Sciatic nerve (tissue), 2 donors: ENCODE data around the gene A2ML1. TPM values are rescaled to one million over a fixed set of nuclear protein-coding genes. Genes with fewer than 3 reads are reported as not detected.
"Not testable (repeated sequence)": the region's sequence is repeated elsewhere in the genome, so short reads cannot be mapped to it uniquely, and the experiment has no call there.

Experiments
- ATAC-seq: fragments of 200-7000 bp; cut with Tn5 transposase; one replicate; pipeline ENCODE4 v1.9.1; 2020; ENCODE audit warnings: mild to moderate bottlenecking, moderate library complexity
- DNase-seq: peaks from one replicate; pipeline ENCODE4 v3.0.0-alpha.2; 2020; ENCODE audit warnings: low spot score
- intact Hi-C: fragments of 100-400 bp; cut with DNase I; formaldehyde crosslinking; loops from one replicate; pipeline ENCODE4 v1.14.2; 2022
- total RNA-seq: library from RNA; stranded (reverse); fragmentation: NEBNext Ultra II Directional; extraction: Animal tissue kit (Norgen Biotek cat#: 25700); gene quantifications from one replicate; pipeline ENCODE4 v1.2.1, GENCODE V29; 2021
- donor health status: DM: no; HTN: no; CAD: no.
- donor health status: DM: no; HTN: no; CAD: no.

Gene A2ML1
- total RNA-seq = 13.6 TPM

DNA sequence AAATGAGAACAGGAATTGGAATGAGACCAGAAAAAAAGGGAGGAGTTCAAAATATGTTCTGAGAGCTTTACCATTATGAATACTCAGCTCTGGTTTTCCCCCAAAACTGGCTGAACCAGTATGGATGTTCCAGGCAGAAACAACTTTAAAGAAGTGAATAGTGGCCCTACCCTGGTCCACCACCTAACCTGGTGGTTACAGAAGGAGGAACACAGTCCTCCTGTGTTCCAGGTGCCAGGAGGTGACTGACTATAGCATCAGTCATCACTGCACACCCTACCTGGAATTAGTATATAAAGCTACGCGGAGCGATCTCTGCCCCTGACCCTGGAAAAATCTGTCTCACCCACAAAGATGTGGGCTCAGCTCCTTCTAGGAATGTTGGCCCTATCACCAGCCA lies at the start of gene A2ML1:
A2ML1 (plus strand) TSS at position 324 of the 400 bp plus-strand sequence; CDS start at position 355, 31 bp downstream.
- DNase-seq (no peak), ATAC-seq (no peak)
- intact Hi-C loops = no loop called here

DNA sequence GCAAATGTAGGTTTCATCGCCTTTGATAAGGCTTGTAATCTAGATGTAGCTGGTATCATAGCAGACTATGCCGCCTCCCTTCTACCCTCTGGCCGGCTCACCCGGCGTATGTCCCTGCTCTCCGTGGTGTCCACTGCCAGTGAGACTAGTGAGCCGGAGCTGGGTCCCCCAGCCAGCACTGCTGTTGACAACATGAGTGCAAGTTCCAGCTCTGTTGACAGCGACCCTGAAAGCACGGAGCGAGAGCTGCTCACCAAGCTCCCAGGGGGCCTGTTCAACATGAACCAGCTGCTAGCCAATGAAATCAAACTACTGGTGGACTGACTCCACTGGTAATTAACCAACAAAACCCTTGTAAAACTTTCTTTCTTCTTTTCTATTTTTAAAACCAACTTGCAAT lies 49.0 kb upstream of the A2ML1 start:
- intact Hi-C loops = no loop called here
- peak; percentile 68 for ATAC-seq
- DNase-seq = no peak

DNA sequence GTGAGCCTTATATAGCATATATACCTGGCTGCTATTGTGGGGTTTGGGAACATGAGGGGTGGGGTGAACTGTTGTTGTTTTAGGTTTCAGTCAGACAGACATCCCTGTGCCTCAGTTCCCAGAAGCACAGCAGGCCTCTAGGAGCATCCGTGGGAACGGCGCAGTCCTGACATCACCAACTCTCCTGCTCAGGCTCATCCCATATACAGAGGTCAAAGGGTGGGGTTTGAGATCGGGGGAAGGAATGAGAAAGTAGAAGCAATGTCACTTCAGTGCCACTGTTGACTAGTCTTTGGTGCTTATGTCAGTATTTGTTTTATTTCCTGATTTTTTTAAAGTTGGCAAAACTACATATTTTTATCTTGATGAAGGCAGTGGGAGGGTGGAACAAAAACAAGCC lies 43.1 kb upstream of the A2ML1 start:
- DNase-seq (no peak), ATAC-seq (no peak)
- intact Hi-C loops = no loop called here

DNA sequence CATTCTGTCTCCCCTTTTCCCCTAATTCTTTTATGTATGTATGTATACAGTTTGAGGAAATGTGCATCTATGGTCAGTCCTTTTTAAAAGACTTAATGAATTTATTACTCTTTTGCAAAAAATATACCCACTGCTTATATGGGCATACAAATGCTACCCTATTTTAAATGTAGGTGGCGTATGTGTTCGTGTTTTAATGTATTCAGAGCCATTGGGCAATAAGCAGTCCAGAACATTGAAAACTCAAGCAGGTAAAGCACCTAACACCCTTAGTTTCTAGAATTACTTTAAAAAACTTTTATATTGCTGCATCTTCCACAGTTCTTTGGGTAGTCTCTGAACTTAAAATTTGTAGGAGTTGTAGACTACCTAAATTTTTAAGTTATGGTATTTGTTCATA lies 42.6 kb upstream of the A2ML1 start:
- ATAC-seq = no peak
- no peak for DNase-seq
- intact Hi-C loops = no loop called here

DNA sequence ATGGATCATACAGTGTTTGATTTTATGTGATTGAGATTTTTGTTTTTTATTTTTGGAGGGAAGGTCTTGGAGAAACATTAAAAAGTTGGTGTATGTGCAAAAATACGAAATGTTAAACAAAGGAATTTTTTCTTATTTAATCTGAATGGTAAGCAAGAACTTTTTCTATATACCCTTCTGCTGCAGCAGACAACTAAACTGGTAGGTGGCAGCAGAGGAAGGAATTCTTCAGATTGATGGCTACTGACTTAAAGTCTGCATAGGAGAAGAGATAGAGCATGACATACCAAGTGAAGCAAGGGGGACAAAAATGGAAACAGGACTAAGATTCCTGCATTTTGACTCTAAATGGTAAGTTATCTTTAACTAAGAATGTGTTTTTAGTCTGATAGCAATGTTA lies 42.0 kb upstream of the A2ML1 start:
- ATAC-seq = no peak
- no peak for DNase-seq
- intact Hi-C loops = no loop called here

DNA sequence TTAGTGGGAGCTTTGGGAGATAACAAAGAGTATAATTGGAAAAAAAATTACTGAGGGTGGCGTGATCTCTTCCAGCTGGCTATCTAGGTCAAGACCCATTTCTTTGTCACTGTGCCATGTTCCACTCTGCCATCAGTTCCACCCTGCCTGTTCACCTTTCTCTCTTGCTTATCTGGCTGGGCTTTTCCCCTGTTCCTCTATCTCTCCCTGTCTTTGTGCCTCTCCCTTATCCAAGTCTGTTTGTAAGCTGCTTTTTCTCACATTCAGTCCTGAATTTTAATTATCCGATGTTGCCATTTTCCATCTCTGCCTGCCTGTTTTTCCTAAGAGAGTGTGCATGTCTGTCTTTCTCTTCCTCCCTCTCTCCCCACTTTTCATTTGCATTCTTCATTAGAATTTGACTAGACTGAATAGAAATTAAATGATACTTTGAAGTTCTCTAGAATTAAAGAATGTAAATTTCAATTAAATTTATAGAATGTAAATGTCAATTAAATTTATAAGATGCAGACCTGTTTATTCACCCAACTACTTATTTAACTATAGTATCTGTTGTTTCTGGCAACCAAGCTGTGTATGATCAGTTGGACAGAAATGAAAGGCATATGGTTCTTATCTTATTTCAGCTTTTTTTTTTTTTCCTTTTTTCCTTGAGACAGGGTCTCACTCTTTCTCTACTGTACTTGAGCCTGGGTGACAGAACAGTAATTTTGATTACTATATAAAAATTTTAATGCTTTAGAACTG lies 40.9 kb upstream of the A2ML1 start:
- no peak for DNase-seq
- intact Hi-C loops = no loop called here
- no peak for ATAC-seq

DNA sequence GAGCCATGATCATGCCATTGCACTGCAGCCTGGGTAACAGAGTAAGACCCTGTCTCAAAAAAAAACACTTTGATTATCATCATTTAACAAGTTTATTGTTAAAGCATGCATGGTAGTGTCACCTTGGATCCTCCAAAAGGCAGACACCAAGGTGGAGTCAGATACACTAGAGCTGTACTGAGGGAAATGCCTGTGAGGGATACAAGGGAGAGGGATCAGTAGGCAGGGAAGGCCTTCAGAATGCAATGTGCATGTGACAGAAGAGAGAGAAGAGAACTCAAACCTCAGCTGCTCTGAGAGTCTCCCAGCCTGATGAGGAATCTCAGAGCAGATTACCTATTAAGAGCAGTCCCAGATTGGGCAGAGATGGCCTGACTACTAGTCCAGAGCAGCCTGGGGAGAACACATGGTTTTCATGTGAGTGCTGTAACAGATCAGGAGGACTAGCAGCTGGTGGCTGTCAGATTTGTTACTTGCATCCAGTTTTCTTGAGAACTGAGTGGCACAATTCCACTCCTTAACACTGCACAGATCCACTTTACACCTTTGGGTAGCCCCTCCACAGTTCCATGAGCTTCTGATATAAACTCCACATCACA lies 38.0 kb upstream of the A2ML1 start:
- ATAC-seq (no peak), DNase-seq (no peak)
- intact Hi-C loops = no loop called here

DNA sequence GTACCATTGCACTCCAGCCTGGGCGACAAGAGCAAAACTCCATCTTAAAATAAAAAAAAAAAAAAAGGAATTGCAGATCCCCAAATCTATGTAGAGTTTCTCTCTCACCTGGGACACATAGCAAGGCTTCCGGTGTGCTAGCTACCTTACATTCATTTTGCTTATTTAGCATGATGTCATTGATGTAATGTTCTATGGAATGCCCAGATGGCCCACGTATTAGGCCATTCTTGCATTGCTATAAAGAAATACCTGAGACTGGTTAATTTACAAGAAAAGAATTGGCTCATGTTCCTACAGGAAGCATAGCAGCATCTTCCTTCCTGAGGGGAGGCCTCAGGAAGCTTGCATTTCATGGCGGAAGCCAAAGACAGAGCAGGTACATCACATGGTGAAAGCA lies 36.9 kb upstream of the A2ML1 start:
- ATAC-seq (no peak), DNase-seq (no peak)
- intact Hi-C loops = no loop called here

DNA sequence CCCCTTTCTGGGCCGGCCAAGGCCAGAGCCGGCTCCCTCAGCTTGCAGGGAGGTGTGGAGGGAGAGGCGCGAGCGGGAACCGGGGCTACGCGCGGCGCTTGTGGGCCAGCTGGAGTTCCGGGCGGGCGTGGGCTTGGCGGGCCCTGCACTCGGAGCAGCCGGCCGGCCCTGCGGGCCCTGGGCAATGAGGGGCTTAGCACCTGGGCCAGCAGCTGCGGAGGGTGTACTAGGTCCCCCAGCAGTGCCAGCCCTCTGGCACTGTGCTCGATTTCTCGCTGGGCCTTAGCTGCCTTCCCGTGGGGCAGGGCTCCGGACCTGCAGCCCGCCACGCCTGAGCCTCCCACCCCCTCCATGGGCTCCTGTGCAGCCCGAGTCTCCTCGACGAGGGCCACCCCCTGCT lies 35.2 kb upstream of the A2ML1 start:
- DNase-seq, ATAC-seq, intact Hi-C loops: not testable (repeated sequence)

DNA sequence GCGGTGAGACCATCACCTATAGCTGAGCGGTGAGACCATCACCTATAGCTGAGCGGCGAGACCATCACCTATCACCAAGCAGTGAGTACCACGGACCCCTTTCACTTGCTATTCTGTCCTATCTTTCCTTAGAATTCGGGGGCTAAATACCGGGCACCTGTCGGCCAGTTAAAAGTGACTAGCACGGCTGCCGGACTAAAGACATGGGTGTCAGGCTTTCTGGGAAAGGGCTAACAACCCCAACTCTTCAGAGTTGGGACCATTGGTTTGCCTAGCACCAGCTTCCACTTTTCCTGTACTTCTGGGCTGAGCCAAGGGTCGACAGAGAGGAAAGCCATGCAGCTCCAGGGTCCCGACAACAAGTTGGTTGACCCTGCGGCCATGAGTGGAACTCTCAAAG lies 33.7 kb upstream of the A2ML1 start:
- ATAC-seq, intact Hi-C loops: not testable (repeated sequence)

DNA sequence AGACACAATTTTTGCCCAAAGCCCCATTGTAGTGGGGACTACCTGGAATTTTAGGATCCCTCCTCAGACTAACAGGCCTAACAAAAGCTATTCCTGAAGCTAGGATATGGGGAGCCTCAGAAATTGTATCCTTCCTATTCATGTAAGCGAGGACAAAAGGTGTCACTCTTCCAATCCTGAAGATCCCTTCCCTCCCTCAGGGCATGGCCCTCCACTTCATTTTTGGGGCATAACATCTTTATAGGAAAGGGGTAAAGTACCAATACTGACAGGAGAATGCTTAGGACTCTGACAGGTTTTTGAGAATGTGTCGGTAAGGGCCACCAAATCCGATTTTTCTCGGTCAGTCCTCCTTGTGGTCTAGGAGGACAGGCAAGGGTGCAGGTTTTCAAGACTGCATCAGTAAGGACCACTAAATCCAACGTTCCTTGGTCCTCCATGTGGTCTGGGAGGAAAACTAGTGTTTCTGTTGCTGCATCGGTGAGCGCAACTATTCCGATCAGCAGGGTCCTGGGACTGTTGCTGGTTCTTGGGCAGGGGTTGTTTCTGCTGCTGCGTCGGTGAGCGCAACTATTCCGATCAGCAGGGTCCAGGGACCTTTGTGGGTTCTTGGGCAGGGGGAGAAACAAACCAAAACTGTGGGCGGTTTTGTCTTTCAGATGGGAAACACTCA lies 32.9 kb upstream of the A2ML1 start:
- ATAC-seq, intact Hi-C loops: not testable (repeated sequence)

More for the DNA sequence above, 33.7 kb upstream of the A2ML1 start:
- DNase-seq = not testable (repeated sequence)

DNA sequence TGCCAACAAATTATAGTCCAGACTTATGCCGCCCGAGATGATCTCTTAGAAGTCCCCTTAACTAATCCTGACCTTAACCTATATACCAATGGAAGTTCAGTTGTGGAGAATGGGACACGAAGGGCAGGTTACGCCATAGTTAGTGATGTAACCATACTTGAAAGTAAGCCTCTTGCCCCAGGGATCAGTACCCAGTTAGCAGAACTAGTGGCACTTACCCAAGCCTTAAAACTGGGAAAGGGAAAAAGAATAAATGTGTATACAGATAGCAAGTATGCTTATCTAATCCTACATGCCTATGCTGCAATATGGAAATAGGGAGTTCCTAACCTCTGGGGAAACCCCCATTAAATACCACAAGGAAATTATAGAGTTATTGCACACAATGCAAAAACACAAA lies 29.2 kb upstream of the A2ML1 start:
- DNase-seq, ATAC-seq, intact Hi-C loops: not testable (repeated sequence)

More for the DNA sequence above, 32.9 kb upstream of the A2ML1 start:
- DNase-seq = not testable (repeated sequence)

DNA sequence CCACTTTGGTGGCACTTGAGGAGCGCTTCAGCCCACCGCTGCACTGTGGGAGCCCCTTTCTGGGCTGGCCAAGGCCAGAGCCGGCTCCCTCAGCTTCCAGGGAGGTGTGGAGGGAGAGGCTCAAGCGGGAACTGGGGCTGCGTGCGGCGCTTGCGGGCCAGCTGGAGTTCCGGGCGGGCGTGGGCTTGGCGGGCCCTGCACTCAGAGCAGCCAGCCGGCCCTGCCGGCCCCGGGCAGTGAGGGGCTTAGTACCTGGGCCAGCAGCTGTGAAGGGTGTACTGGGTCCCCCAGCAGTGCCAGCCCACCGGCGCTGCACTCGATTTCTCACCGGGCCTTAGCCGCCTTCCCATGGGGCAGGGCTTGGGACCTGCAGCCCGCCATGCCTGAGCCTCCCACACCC lies 27.8 kb upstream of the A2ML1 start:
- intact Hi-C loops, ATAC-seq, DNase-seq: not testable (repeated sequence)

DNA sequence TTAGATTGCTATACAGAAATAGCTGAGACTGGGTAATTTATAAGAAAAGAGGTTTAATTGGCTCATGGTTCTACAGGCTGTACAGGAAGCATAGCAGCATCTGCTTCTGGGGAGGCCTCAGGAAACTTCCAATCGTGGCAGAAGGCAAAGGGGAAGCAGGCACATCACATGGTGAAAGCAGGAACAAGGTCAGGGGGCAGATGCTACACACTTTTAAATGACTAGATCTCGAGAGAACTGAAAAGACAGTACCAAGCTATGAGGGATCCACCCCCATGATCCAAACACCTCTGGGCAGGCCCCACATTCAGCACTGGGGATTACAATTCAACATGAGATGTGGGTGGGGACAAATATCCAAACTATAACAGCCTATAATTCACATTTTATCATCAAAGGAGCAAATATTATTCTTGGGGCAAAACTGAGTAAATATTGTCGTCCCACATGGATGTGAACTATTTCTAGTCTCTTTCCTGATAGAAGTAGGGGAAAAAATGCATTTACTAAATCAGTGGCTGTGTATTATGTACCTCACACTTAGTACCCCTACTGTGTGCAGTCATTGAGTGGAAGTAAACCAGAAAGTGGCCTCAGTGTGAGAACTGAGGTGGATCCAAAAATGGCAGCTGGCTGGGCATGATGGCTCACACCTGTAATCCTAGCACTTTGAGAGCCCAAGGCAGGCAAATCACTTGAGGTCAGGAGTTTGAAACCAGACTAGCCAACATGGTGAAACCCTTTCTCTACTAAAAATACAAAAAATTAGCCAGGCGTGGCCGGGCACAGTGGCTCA lies 25.4 kb upstream of the A2ML1 start:
- intact Hi-C loops = no loop called here
- ATAC-seq (no peak), DNase-seq (no peak)

DNA sequence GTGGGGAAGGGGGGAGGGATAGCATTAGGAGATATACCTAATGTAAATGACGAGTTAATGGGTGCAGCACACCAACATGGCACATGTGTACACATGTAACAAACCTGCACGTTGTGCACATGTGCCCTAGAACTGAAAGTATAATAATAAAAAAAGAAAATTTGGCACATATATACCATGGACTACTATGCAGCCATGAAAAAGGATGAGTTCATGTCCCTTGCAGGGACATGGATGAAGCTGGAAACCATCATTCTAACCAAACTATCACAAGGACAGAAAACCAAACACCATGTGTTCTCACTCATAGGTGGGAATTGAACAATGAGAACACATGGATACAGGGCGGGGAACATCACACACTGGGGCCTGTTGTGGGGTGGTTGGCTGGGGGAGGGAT lies 21.2 kb upstream of the A2ML1 start:
- ATAC-seq, DNase-seq, intact Hi-C loops: not testable (repeated sequence)

DNA sequence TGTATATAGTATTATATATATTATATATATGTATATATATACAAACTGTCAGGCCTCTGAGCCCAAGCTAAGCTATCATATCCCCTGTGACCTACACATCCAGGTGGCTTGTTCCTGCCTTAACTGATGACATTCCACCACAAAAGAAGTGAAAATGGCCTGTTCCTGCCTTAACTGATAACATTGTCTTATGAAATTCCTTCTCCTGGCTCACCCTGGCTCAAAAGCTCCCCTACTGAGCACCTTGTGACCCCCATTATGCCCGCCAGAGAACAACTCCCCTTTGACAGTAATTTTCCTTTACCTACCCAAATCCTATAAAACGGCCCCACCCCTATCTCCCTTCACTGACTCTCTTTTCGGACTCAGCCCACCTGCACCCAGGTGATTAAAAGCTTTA lies 17.6 kb upstream of the A2ML1 start:
- intact Hi-C loops, ATAC-seq, DNase-seq: not testable (repeated sequence)

DNA sequence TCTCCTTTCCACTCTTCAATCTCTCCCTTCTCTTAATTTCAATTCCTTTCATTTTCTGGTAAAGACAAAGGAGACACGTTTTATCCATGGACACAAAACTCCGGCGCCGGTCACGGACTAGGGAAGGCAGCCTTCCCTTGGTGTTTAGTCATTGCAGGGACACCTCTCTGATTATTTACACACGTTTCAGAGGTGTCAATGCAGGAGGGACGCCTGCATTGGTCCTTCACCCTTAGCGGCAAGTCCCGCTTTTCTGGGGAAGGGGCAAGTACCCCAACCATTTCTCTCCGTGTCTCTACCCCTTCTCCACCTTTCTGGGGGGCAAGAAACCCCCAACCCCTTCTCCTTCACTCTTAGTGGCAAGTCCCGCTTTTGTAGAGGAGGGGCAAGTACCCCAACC lies 16.9 kb upstream of the A2ML1 start:
- DNase-seq, intact Hi-C loops, ATAC-seq: not testable (repeated sequence)

DNA sequence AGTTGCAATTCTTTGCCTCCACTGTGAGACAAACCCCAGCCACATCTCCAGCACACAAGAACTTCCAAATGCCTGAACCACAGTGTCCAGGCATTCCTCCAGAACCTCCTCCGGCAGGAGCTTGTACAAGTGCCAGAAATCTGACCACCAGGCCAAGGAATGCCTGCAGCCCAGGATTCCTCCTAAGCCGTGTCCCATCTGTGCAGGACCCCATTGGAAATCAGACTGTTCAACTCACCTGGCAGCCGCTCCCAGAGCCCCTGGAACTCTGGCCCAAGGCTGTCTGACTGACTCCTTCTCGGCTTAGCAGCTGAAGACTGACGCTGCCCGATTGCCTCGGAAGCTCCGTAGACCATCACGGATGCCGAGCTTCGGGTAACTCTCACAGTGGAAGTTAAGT lies 15.3 kb upstream of the A2ML1 start:
- ATAC-seq, intact Hi-C loops, DNase-seq: not testable (repeated sequence)

DNA sequence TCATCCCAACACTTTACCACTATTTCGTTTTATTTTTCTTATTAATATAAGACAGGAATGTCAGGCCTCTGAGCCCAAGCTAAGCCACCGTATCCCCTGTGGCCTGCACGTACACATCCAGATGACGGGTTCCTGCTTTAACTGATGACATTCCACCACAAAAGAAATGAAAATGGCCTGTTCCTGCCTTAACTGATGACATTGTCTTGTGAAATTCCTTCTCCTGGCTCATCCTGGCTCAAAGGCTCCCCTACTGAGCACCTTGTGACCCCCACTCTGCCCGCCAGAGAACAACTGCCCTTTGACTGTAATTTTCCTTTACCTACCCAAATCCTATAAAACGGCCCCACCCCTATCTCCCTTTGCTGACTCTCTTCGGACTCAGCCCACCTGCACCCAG lies 12.3 kb upstream of the A2ML1 start:
- intact Hi-C loops, DNase-seq, ATAC-seq: not testable (repeated sequence)
